ENCODE measurements around the gene SDR42E2. TPM values are rescaled to one million over a fixed set of nuclear protein-coding genes. Genes with fewer than 3 reads are reported as not detected.

SDR42E2 gene
- total RNA-seq, 1 experiment from 2014 or later = not detected

- POLR2A ChIA-PET (ENCODE audit: unreplicated experiment) = no interaction called here
- H3K4me3 ChIP-seq (ENCODE audit: low read length) = no peak overlapping the region
- no peaks in the 10 kb centered on the region for H3F3A ChIP-seq (ENCODE audit: low read length, unreplicated experiment)
- TF ChIP-seq EZH2 (IDR thresholded peaks at IDR 0.05; ENCODE audit: low read length, unreplicated experiment) (no peak), CTCF (conservative IDR thresholded peaks at IDR 0.05; ENCODE audit: low read depth, low read length) (no peak), EZH2phosphoT487 (IDR thresholded peaks at IDR 0.05; ENCODE audit: borderline replicate concordance, low read length) (no peak)
- ATAC-seq (no peak), DNase-seq (no peak)
- H3K4me2 ChIP-seq (ENCODE audit: low read length) = no peak overlapping the region
- H2AFZ ChIP-seq (ENCODE audit: low read length) = no peak overlapping the region
- no peaks in the 10 kb centered on the region for H3K9me2 ChIP-seq (replicated peaks; ENCODE audit: low read length)
- H3K36me3 ChIP-seq (ENCODE audit: low read depth, low read length) = no peaks in the 10 kb centered on the region
- no peaks in the 10 kb centered on the region for H4K20me1 ChIP-seq (ENCODE audit: low read length)
- no peaks in the 10 kb centered on the region for H3K9me3 ChIP-seq (ENCODE audit: low read length)
- H3K79me2 ChIP-seq (ENCODE audit: low read length) = peaks cover 11% of the 10 kb centered on the region
- intact Hi-C loops (cut with micrococcal nuclease) = no loop called here
- no peak overlapping the region for H3K9ac ChIP-seq (ENCODE audit: low read length)
- no TSS peak for BruUV-seq (replicated peaks)
- H3K27ac ChIP-seq (ENCODE audit: low read length) = no peak overlapping the region
- H3K4me1 ChIP-seq (ENCODE audit: insufficient read depth, low read length) = peaks cover 16% of the 10 kb centered on the region; the same call in 1 of the 2 replicates
- CTCF ChIA-PET = no interaction called here
- no peaks in the 10 kb centered on the region for H3K27me3 ChIP-seq (ENCODE audit: low read length)
These were observed 39.9 kb downstream of the SDR42E2 start for GRCh38 chr16:22202261-22202637.

DNA sequence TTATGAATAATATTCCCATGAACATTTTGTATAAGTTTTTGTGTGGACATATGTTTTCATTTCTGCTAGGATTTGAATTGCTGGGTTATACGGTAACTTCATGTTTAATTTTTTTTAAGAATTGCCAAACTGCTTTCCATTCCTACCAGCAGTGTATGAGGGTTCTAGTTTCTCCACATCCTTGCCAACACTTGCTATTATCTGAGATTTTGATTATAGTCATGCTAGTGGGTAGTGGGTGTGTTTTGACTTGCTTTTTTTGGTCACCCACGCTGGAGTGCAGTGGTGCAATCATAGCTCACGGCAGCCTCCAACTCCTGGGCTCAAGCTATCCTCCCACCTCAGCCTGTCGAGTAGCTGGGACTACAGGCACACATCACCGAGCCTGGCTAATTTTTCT, 40.8 kb downstream of the SDR42E2 start:
- TF ChIP-seq CTCF (conservative IDR thresholded peaks at IDR 0.05; ENCODE audit: low read depth, low read length) = no peak
- CTCF ChIA-PET = no interaction called here
- Histone ChIP-seq H2AFZ (ENCODE audit: low read length) (no peak overlapping the region), H3K27me3 (ENCODE audit: low read length) (no peaks in the 10 kb centered on the region), H3K4me1 (ENCODE audit: insufficient read depth, low read length) (peaks cover 24% of the 10 kb centered on the region), H3K4me3 (ENCODE audit: low read length) (no peak overlapping the region), H3K9ac (ENCODE audit: low read length) (no peak overlapping the region), H3K27ac (ENCODE audit: low read length) (no peak overlapping the region), H3K9me3 (ENCODE audit: low read length) (no peaks in the 10 kb centered on the region), H3K36me3 (ENCODE audit: low read depth, low read length) (no peaks in the 10 kb centered on the region), H3K4me2 (ENCODE audit: low read length) (no peak overlapping the region), H3K9me2 (replicated peaks; ENCODE audit: low read length) (no peaks in the 10 kb centered on the region), H4K20me1 (ENCODE audit: low read length) (0 out of 2 replicates have a peak, but pooled peaks cover 7% of the 10 kb centered on the region), H3K79me2 (ENCODE audit: low read length) (peaks cover 20% of the 10 kb centered on the region), H3F3A (ENCODE audit: low read length, unreplicated experiment) (no peaks in the 10 kb centered on the region)
- DNase-seq (no peak), ATAC-seq (no peak)
- intact Hi-C loops (cut with micrococcal nuclease) = no loop called here
- POLR2A ChIA-PET (ENCODE audit: unreplicated experiment) = no interaction called here
- BruUV-seq (replicated peaks) = no TSS peak

DNA sequence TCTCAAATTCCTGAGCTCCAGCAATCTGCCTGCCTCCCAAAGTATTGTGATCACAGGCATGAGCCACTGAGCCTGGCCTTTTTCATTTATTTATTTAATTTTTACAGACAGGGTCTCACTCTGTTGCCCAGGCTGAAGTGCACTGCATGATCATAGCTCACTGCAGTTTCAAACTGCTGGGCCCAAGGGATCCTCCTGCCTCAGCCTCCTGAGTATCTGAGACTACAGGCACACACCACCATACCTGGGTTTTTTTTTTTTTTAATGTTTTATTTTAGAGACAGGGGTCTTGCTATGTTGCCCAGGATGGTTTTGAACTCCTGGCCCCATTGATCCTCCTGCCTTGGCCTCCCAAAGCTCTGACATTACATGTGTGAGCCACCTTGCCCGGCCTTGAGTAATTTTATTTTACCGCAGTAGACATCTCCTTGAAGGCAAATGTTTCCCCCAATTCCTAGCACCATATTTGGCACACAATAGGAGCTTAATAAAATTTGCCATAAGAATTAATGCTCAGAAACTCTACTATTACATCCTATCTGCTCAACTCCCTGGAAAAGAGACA, 41.9 kb downstream of the SDR42E2 start:
- Histone ChIP-seq H2AFZ (ENCODE audit: low read length) (no peak overlapping the region), H4K20me1 (ENCODE audit: low read length) (peaks cover 12% of the 10 kb centered on the region; the same call in 1 of the 2 replicates), H3K79me2 (ENCODE audit: low read length) (peaks cover 31% of the 10 kb centered on the region), H3K4me2 (ENCODE audit: low read length) (no peak overlapping the region), H3K4me3 (ENCODE audit: low read length) (no peak overlapping the region), H3F3A (ENCODE audit: low read length, unreplicated experiment) (no peaks in the 10 kb centered on the region), H3K27ac (ENCODE audit: low read length) (no peak overlapping the region), H3K36me3 (ENCODE audit: low read depth, low read length) (no peaks in the 10 kb centered on the region), H3K9me2 (replicated peaks; ENCODE audit: low read length) (no peaks in the 10 kb centered on the region), H3K27me3 (ENCODE audit: low read length) (no peaks in the 10 kb centered on the region), H3K9me3 (ENCODE audit: low read length) (no peaks in the 10 kb centered on the region), H3K9ac (ENCODE audit: low read length) (no peak overlapping the region), H3K4me1 (ENCODE audit: insufficient read depth, low read length) (peaks cover 22% of the 10 kb centered on the region)
- DNase-seq (no peak), ATAC-seq (no peak)
- intact Hi-C loops (cut with micrococcal nuclease) = no loop called here
- POLR2A ChIA-PET (ENCODE audit: unreplicated experiment) = no interaction called here
- TF ChIP-seq EZH2 (IDR thresholded peaks at IDR 0.05; ENCODE audit: low read length, unreplicated experiment) (no peak), EZH2phosphoT487 (IDR thresholded peaks at IDR 0.05; ENCODE audit: borderline replicate concordance, low read length) (no peak), CTCF (conservative IDR thresholded peaks at IDR 0.05; ENCODE audit: low read depth, low read length) (no peak)
- BruUV-seq (replicated peaks) = no TSS peak
- CTCF ChIA-PET = no interaction called here
